Measurements from ENCODE around the gene CHERP. TPM values are rescaled to one million over a fixed set of nuclear protein-coding genes. Genes with fewer than 3 reads are reported as not detected.
A peak's percentile ranks its signal among the peaks of the same experiment; 100 is the strongest.

CHERP gene, protein sequence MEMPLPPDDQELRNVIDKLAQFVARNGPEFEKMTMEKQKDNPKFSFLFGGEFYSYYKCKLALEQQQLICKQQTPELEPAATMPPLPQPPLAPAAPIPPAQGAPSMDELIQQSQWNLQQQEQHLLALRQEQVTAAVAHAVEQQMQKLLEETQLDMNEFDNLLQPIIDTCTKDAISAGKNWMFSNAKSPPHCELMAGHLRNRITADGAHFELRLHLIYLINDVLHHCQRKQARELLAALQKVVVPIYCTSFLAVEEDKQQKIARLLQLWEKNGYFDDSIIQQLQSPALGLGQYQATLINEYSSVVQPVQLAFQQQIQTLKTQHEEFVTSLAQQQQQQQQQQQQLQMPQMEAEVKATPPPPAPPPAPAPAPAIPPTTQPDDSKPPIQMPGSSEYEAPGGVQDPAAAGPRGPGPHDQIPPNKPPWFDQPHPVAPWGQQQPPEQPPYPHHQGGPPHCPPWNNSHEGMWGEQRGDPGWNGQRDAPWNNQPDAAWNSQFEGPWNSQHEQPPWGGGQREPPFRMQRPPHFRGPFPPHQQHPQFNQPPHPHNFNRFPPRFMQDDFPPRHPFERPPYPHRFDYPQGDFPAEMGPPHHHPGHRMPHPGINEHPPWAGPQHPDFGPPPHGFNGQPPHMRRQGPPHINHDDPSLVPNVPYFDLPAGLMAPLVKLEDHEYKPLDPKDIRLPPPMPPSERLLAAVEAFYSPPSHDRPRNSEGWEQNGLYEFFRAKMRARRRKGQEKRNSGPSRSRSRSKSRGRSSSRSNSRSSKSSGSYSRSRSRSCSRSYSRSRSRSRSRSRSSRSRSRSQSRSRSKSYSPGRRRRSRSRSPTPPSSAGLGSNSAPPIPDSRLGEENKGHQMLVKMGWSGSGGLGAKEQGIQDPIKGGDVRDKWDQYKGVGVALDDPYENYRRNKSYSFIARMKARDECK
- total RNA-seq (ENCODE audit: insufficient read depth, low replicate concordance): 6.5 TPM

DNA sequence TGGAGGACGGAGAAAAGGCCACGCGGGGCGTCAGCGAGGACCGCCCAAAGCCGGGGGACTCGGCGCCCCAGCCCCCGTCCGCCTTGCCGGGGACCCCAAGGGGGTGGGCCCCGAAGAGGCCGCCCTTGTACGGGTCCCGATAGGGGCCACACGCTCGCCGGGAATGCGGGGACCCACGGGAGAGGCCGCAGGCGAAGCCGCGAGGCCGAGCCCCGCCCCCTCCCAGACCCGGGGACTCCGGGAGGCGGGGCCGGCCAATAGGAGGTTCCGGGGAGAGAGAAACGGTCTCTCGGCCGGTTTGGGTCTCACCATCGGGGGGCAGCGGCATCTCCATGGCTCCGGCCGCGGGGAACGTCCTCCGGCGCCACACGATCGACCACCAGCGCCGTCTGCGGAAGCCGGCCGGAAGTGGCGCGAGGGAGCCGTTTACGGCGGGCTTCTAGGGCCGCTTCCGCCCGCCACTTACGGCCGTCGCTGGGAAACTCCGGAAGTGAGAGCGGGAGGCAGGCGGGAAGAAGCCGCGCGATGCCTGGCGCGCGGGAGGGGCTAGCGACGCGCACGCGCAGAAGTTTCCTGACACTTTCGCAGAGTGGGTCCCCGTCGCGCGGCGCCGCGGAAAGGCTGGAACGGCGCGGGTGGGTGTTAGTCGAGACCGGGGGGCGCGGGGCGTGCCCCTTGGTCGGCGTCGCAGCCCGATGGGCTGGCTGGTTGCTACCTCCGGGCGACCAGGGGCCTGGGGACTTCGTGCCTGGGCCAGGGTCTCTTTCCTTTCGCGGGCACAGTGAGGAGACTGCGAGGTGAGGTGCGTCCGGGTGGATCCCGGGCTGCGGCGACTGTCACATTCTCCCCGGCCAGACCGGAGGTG, at the start of gene CHERP:
CHERP (minus strand) TSS at position 393 of the 865 bp plus-strand sequence; CDS start at position 334, 59 bp downstream.
- peak; percentile 97 for DNase-seq (ENCODE audit: low spot score)

DNA sequence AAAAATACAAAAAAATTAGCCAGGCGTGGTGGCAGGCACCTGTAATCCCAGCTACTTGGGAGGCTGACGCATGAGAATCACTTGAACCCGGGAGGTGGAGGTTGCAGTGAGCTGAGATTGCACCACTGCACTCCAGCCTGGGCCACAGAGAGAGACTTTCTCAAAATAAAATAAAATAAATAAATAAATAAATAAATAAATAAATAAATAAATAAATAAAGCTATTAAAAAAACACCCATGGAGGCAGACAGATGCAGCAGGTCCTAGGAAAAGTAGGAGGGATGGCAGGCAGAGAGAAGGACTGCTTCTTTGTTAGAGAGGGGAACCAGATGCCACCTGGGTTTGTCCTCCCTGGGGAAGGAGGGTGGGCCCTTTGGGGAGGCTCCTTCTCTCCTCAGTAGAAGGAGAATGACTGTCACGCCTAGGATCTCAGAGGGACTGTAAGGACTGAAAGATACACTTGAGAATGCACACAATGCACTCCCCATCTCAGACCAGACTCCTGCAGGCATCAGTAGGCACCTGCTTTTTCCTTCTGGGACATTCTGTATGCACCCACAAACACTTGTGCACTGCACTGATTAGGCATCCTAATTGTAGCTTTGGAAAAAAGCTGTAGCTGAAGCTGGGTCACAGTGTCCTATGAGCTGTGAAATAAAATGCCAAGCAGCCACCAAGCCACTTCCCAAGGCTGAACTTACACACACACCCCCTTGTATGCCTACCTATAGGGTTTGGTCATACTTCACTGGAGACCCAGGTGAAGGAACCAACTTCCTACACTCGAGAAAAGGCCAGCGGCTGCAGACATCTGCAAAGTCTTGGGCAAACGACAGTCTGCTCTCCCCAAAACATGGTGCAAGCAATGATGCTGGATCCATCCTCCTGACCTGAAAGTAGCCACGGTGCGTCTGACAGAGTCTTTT, 48.9 kb upstream of the CHERP start:
- DNase-seq (ENCODE audit: low spot score): no peak

DNA sequence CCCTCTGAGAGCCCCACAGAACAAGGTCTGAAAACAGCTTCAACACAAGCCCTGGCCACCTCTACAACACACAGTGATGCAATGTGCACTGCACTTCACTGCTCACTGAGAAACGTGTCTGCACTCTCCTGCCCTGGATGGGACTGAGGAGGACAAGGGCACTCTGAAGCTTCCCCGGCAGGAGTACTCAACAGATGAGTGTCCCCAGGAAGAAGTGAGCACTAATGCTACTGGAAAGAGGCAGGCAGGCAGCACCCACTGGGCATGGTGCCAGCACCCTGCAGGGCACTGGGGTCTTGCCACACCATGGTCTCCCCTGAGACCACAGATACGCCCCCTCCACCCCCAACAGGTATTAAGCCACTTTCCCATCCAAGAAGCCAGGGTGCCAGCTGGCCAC, 47.7 kb upstream of the CHERP start:
- no peak for DNase-seq (ENCODE audit: low spot score)

DNA sequence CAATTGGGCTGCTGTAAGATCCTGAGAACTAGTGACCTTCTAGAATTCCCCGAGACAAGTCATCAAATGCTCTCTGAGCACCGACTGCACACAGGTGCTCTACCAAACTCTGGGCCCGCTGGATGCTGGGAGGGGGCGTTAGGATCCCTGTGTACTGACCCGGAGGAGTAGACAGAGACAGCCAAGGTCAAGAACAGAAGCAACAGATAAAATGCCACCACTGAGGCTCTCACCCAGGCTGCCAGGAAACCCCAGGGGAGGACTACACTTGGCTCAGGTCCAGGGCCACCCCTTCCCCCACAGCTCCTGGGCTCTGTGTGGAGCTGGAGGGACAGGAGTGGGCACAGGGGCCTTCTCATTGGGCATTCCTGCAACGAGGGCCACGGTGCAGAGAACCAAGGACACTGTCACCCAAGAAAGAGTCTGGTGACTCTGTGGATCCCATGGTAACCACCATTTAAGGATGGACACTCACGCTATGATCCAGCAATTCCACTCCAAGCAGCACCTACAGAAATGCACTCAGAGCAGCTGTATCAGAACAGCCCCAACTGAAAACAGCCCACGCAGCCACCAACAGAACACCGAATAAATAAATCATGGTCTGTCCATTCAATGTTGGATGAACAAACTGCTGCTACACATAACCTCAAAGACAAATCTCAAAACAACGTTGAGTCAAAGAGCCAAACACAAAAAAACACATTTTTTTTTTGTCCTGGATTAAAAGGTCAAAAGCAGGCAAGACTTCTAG, 46.8 kb upstream of the CHERP start:
- no peak for DNase-seq (ENCODE audit: low spot score)

DNA sequence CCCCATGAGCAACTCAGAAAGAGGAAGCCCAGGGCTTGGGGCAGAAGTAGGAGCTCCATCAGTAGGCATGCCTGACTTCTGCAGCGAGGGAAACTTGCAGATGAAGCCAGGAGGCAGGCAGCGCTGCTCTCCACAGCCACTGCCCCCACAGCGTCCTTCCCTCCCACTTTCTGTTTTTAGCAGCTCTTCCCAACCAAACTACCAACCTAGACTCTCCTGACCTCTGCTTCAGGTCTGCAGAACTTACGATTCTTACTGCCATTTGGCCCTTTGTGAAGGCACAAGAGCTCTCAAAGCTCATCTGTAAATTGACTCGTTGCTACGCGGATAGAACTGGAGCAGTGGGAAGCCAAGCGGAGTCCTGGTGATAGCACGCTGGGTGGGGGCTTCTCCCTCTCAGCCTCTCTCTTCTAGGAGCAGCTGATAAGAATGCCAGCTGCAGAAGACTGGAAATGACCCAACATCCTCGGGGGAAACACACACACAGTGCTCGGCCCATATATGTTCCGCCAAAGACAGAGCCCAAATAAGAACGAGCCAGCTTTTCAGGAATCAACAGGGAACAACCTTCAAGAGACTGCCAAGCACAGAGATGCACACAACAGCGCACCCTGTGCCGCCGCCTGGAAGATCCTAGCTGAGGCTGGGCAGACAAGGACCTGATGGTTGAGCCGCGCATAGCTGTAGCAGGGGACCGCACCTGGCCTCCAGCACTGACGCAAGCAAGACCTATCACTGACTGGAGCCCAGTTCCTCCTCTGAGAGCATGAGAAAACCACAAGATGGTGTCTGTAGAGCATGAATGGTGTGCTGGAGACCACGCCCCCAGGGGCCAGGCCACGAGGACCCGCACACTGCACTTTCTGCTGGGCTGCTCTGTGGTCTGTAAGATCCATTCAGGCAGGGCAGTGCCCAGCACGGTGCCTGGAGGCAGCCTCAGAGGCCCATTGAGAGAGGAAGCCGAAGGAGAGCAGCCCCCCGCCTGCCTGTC, 45.9 kb upstream of the CHERP start:
- peak; percentile 82 for DNase-seq (ENCODE audit: low spot score)

DNA sequence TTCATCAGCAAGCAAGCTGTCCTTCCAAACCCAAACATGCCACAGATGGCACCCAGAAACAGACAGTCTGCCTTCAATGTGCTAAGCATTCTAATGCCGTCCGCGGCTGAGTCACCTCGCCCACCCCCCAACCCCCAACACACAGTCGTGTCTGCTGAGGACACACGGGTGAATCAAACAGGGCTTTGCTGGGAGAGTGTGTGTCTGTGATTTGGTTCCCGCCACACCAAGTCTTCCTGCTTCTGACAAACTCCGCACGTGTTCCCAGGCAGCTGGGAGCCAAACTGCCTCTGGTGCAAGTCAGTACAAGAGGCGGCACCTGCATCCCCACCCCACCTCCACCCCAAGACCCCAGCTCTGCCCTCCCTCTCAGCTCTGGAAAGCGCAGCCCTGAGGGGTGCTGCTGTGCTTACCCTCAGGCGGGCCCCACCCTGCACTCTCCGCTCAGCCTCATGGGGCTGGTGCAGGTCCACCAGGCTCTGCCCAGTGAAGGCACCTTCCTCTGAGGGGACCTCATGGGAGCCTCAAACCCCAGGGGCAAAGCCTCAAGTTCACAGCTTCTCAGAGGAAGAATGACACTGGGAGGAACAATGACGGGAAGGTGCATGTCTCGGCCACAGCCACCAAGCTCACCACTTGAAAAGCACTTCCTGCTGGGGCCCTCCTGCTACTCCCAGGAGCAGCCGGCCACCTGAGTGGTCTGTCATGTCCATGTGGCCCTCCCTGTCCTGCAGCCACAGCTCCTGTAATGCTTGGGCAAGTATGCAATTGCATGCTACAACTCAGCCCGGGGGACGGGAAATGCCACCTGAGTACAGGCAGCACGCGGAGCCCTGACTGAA, 45.0 kb upstream of the CHERP start:
- peak; percentile 55 for DNase-seq (ENCODE audit: low spot score)

DNA sequence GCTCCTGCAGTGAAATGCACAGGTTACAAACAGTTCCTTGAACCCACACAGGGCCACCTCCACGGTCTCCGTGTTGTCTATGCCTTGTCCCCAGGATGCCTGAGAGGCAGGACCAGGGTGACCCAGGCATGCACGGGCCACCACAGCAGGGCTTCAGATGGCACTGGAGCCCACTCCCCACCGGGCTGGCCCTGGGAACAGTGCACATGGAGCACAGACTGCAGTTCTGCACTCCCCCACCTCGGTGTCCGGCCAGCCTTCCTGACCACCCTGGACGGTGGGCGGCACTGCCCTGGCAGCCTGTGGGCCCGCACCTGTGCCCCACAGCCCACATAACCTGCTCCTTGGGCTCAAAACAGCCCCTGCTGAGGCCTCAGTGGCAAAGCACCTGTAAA, 44.2 kb upstream of the CHERP start:
- DNase-seq (ENCODE audit: low spot score): no peak

DNA sequence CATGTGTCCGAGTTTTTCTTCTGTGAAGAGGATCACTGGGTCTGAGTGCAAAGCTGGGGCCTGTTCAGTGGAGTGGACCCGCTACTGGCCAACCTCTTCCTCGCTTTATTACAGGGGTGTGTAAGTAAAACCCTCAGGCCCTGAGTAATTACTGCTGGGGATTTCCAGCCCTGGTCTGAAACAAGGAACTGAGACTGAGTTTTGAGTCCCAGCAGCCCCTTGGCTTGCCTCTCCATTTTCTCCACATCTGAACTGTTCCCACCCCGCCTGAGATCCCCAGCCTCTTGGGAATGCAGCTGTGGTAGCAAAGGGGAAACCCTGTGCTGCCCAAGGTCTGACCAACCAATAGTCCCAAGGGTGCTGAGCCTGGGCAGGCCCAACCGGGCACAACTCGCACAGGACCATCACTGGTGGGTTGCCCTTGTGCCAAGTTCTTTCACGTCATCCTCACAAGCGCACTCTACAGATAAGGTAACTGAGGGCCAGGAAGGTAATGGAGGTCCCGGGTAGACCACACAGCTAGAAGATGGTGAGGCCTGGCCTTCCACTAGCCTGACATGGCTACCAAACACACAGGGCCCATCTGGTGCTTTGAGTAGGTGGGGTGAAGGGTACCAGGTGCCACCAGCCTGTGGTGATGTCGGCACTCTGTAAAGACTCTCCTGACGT, 43.7 kb upstream of the CHERP start:
- DNase-seq (ENCODE audit: low spot score): no peak

DNA sequence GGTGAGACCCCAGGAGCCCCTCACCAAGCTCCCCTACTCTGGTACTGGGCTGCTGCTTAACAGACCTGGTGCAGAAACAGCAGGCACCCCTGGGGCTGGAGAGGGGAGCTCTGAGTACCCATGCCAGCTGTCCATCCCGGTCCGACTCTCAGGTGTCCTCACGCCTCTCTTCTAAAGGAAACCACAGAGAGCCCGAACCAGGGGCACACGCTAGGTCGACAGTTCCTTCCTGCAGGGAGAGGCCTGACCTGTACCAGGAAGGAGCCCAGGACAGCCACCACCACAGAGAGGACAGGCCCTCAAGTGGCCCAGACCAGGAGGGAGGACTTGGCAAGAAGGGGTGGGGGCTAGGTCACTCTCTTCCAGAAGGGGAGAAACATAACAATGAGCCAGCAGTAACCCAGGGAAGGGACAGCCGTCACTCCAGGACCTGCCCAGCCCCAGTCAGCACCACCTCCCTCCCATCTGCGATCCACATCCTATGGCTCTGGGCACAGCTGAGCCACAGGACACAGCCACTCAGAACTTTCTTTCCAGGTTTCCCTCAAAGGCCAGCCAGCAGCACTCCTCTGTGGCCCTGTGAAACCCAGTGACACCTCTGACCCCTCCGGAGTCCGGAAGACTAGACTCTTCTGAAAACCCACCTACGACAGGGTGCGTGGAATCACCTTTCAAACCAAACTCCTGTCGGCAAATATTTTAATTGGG, 43.0 kb upstream of the CHERP start:
- no peak for DNase-seq (ENCODE audit: low spot score)

DNA sequence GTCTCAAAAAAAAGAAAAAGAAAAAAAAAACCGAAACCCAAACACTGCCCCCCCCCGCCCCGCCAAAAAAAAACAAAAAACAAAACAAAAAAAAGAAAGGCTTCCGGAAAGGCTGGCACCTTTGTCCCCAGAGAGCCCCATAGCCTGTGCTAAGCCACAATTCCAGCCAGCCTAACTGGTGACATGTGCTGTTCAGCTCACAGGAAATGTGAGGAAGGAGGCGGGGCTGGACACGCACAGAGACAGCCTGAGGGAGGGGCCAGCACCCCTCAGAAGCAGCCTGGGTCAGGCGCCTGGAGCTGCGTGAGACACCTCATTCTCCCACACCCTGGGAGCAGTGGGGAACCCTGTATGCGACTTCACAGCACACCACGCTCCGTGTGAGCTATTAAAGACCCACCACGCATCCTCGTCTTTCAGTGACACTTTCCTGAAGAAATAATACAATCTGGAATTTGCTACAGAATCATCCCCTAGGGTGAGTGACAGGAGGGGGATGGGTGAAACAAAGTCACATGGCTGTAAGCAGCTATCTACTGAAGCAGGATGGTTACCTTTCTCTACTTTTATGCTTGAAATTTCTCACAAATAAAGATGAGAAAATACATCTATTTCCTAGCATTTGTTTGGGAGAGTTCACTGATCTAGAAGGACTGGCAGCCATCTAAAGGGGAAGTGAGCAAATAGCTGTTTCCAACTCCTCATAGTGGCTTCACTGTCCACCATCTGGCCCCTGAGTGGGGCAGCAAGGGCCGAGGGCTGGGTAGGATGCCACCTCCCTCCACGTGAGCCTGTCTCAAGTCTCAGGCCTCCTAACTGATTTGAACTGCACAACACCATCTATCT, 42.2 kb upstream of the CHERP start:
- peak; percentile 78 for DNase-seq (ENCODE audit: low spot score)

DNA sequence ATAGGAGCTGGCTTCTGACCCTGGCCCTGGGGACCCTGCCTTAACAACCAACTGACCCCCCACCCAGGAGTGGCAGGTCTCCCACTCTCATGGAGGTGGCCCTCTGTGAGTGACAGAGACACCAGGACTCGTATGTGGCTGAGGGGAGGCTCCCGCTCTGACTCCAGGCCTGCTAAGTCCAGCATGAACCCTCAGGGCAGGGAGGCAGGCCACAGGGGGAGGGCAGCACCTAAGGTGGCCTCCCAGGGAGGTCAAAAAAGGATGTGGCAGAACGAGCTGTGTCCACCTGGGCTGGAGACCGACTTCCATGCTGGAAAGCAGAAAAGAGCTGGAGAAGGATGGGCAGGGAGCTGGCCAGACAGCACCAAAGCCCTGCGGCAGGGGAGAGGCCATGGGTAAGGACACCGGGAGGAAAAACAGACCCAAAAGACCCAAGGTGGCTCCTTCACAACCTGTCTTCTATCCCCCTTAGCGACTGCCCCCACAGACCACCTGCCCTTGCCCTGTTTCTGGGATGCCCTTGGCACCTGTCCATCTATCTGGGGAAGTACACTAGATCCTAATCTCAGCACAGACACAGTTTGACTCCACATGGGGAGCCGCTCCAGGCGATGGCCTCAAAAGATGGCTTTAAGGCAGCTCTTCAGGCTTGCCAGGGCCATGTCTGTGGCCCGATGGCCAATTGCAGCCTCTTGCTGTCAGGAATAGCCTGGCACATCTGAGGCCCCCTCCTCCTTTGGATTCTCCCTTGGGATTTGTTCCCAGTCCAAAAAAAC, 40.4 kb upstream of the CHERP start:
- DNase-seq (ENCODE audit: low spot score): no peak

DNA sequence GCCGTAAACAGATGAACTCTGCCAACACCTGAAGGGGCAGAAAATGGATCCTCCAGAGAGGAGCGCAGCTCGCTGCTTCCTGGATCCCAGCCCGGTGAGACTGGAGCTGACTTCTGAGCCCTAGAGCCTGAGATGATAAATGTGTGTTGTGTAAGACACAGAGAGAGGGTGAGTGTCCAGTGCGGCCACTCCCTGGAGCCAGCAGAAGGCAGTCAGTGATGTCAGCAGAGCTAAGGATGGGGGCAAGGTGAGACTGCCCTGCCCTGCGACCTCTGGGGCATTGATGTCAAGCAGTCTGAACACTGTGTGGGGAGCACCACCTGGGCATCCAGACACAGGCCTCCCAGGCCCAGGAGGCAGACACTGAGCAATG, 39.7 kb upstream of the CHERP start:
- no peak for DNase-seq (ENCODE audit: low spot score)

DNA sequence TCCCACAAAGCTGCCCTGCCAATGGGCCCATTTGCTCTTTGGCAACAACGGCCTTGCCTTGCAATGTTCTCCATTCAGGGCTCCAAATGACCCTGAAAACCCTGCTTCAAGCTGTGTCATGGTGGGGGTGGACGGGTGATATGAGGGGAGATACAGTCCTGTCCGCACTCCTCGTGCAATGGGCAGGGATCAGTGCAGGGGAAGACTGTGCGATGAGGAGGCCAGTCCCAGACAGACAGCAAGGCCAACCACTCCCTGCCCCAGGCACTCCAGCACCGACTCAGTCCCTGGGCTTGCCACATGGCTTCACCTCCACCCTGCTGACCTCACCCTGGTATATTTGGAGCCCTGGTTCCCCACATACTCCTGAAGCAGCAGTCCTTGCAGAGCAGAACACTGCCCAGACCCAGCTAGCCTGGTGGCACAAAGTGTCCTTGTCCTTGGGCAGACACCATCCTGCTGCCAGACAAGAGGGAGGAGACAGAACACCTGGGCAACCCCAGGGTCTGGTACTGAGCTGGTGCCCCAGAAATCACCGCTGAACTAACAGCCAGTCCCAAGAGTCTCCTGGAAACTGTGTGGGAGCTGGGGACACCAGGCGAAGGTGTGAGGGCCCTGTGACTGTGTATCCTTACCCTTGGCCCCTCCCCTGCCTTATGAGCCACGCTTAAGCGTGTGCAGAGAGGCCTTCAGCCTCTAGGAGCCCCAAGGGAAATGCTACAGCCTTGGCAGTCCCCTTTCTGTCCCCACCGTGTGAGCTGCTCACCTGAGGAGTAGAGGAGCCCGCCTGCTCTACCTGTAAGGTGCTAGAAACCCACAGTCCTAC, 39.1 kb upstream of the CHERP start:
- no peak for DNase-seq (ENCODE audit: low spot score)

DNA sequence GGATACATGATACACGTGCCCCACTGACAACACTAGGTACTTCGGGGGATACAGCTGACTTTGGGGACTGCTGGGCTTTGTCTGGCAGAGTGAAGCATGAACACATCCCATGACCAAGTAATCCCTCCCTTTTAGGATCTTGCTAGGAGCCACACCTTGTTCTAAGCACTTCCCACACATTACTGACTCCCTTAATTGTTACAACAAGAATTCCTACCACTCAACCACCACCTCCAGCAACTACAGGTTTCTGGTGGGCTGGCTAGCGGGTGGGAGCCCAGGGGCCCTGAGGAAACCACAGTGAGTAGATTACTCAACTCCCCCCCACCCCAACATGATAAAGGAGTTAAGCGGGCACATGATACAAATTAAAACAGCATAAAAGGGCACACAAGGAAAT, 37.1 kb upstream of the CHERP start:
- no peak for DNase-seq (ENCODE audit: low spot score)

Measured in umbilical cord (tissue), 2 donors.